GM19463 (cell line): ENCODE measurements around the gene ACTR8.

Experiments
- ATAC-seq: cut with Tn5 transposase; IDR thresholded peaks from one replicate; pipeline ENCODE4 v1.9.1; 2021; ENCODE audit warnings: mild to moderate bottlenecking, moderate library complexity; ENCODE audit not compliant: unreplicated experiment

Gene ACTR8

GRCh38 chr3:53818221-53819162, 63.5 kb downstream of the ACTR8 start:
- ATAC-seq, result no peak

DNA sequence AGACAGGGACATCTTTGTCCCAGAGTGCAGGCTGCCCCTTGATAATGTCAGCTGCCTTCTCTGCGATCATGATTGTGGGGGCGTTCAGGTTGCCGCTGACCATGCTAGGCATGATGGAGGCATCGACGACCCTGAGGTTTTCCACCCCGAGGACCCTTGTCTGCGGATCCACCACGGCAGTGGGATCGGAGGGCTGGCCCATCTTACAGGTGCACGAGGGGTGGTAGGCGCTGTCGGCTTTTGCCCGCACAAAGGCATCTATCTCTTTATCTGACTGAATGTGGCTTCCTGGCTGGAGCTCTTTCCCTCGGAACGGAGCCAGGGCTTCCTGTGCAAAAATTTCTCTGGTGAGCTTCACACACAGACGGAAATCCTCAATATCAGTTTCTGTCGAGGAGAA, 64.1 kb downstream of the ACTR8 start:
- no peak for ATAC-seq

GRCh38 chr3:53817211-53817610, 64.7 kb downstream of the ACTR8 start:
- no peak for ATAC-seq
